Measurements from ENCODE around the gene S100A3. TPM values are rescaled to one million over a fixed set of nuclear protein-coding genes. Genes with fewer than 3 reads are reported as not detected.

The S100A3 gene
- total RNA-seq, 1 donor from 2014 or later = not detected

DNA sequence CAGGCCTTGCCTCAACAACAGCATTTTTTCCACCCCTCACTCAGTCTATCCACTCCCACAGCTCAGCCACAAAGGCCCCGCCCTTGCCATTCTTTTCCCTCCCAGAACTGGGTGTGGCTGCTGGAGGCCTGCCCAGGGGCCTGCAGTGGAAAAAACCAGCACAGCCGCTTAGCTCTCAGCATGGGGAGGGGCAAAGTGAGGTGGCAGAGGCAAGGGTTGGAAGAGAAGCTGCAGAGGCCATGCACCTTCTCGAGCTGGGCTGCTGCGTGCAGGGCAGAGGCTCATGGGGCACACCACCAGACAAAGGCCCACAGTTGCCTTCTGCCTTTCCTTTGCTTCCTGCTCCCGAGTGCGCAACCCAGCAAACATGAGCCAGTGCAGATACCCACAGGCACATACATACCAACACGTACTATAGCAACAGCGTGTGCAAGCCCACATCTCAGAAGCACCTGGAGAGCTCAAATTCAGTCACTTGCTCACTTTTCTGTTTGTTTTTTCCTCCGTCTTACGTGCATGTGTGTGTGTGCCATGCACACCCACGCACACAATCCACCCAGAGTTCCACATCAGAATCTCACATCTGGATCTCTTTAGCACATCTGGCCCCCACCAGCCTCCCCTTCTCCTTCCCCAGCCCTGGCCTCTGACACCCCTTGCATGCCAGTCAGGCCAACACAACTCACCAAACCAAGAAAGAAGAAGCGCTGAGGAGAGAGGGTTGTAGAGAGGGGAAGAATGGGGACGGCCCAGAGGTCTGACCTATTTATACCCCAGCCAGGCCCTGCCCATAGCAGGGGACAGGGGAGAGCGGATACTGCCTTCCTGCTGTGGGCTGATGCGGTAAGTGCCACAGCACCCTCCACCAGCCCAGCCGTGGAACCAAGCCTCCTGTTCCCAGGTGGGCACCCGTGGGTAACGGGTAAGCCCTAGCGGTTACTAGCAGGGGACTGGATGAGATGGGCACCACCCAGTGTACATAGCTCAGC is 3.7 kb downstream of the S100A3 start, which contains the start of gene S100A4:
Gene S100A4, minus strand, starts transcription at position 740 of the 989 bp plus-strand sequence. CDS start 1,012 bp downstream, outside the sequence.
- Histone ChIP-seq H3K27ac (peak within 1 kb of the TSS; percentile 90 to 92), H3K9me3 (no peaks in the 10 kb centered on the region), H3K4me3 (peak within 1 kb of the TSS; percentile 47 to 68), H3K27me3 (no peaks in the 10 kb centered on the region), H3K4me1 (peaks cover 48 to 73% of the 10 kb centered on the region in 2 donors), H3K36me3 (peaks cover 0 to 3% of the 10 kb centered on the region in 2 donors)
- intact Hi-C loops (cut with DNase I) = loop anchor here (1.0 kb wide), 1 partner anchor 9 kb away; no protein-coding TSS in a partner anchor
- DNase-seq (ENCODE audit: low spot score in 2 of 2) = peak; percentile 84 to 97
- TF ChIP-seq, protein P1, sequence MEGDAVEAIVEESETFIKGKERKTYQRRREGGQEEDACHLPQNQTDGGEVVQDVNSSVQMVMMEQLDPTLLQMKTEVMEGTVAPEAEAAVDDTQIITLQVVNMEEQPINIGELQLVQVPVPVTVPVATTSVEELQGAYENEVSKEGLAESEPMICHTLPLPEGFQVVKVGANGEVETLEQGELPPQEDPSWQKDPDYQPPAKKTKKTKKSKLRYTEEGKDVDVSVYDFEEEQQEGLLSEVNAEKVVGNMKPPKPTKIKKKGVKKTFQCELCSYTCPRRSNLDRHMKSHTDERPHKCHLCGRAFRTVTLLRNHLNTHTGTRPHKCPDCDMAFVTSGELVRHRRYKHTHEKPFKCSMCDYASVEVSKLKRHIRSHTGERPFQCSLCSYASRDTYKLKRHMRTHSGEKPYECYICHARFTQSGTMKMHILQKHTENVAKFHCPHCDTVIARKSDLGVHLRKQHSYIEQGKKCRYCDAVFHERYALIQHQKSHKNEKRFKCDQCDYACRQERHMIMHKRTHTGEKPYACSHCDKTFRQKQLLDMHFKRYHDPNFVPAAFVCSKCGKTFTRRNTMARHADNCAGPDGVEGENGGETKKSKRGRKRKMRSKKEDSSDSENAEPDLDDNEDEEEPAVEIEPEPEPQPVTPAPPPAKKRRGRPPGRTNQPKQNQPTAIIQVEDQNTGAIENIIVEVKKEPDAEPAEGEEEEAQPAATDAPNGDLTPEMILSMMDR (IDR thresholded peaks at IDR 0.05) = no peak

DNA sequence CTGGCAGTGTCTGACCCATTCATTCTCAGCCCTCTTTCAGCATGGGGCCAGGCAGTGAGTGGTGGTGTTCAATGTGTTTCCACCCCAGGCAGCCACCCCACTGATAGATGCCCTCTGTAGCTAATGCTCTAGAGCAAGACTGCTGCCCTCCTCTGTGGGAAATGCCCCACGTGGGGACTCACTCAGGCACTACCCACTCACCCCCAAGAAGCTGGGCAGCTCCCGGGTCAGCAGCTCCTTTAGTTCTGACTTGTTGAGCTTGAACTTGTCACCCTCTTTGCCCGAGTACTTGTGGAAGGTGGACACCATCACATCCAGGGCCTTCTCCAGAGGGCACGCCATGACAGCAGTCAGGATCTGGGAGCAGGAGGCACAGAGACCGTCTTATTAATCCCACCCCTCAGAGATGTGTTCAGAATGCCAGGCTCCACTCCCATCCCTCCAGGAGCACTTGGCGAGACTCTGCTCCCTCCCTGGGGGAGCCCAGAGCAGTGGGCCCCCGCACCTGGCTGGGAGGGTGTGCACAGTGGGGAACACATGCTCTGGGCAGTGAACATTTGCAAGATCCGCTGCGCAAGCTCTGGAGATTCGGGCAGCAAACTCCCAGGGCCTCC is 4.5 kb downstream of the S100A3 start:
- intact Hi-C loops (cut with DNase I) = loop anchor here (1.0 kb wide), 1 partner anchor 8 kb away; no protein-coding TSS in a partner anchor
- peak overlapping the region; percentile 47 to 68 for H3K4me3 ChIP-seq
- TF ChIP-seq, protein P1 (IDR thresholded peaks at IDR 0.05) = no peak
- H3K27me3 ChIP-seq = no peaks in the 10 kb centered on the region
- peaks cover 41 to 65% of the 10 kb centered on the region in 2 donors for H3K4me1 ChIP-seq
- H3K9me3 ChIP-seq = no peaks in the 10 kb centered on the region
- peak overlapping the region; percentile 90 to 92 for H3K27ac ChIP-seq
- H3K36me3 ChIP-seq = peaks cover 0 to 3% of the 10 kb centered on the region in 2 donors
- DNase-seq (ENCODE audit: low spot score in 2 of 2) = no peak

DNA sequence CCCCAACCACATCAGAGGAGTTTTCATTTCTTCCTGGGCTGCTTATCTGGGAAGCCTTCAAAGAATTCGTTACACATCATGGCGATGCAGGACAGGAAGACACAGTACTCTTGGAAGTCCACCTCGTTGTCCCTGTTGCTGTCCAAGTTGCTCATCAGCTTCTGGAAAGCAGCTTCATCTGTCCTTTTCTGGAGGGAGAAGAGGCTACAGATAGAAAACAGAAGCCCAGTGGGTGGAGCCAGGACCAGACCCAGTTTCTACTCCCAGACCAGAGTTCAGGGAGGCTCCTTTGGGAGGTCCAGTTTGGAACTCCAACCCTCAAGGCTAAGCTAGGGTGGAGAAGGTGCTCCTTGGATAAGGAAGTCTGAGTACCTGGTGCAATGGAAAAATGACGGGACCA is 5.3 kb downstream of the S100A3 start:
- TF ChIP-seq, protein P1 (IDR thresholded peaks at IDR 0.05) = no peak
- Histone ChIP-seq H3K36me3 (peaks cover 0 to 3% of the 10 kb centered on the region in 2 donors), H3K4me3 (peak overlapping the region; percentile 47 to 68), H3K9me3 (no peaks in the 10 kb centered on the region), H3K27ac (peak overlapping the region; percentile 90 to 92), H3K27me3 (no peaks in the 10 kb centered on the region), H3K4me1 (peaks cover 35 to 58% of the 10 kb centered on the region in 2 donors)
- intact Hi-C loops (cut with DNase I) = no loop called here
- DNase-seq (ENCODE audit: low spot score in 2 of 2) = no peak

DNA sequence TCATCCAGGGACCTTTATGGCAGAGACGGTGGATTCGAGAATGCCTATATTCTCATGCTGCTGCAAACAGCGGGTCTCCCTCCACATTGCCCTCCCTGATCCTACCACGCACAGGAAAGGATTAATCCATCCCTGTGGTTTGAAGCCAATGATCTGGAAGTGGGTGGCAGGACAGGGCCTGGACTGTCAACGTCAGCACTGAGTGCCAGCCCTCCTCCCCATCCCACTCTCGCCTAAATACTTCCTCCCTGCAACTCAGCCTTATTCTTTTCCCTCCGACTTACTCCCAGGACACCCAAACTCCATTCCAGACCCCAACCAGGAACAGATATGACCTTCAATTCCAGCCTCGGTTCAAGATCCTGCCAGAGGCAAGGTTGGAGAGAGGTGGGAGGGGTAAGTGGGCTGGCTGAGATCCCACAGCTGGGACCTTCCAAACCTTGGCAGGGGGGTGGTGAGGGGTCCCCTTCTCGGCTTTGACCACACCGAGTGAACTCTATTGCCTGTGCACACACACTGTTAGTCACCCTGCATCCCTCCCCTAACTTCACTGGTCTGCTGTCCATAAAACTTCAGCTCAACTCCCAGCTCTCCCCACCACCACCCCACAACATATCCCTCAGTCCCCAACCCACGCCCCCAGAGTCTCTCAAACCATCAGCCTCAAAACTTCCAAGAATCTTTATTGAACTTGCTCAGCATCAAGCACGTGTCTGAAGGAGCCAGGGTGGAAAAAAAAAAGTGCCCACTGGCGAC is 5.9 kb downstream of the S100A3 start:
- H3K4me3 ChIP-seq = peak overlapping the region in 1 of 2 donors; percentile 68

More for the DNA sequence above, 5.9 kb downstream of the S100A3 start:
- intact Hi-C loops (cut with DNase I) = no loop called here
- Histone ChIP-seq H3K36me3 (peaks cover 0 to 3% of the 10 kb centered on the region in 2 donors), H3K27me3 (no peaks in the 10 kb centered on the region), H3K4me1 (peaks cover 29 to 52% of the 10 kb centered on the region in 2 donors), H3K27ac (peak overlapping the region; percentile 90 to 92), H3K9me3 (no peaks in the 10 kb centered on the region)
- TF ChIP-seq, protein P1 (IDR thresholded peaks at IDR 0.05) = no peak
- no peak for DNase-seq (ENCODE audit: low spot score in 2 of 2)

Data from ascending aorta (tissue), 2 donors.